Esophagus muscularis mucosa (tissue), 3 donors: Measurements from ENCODE around the gene SNX9.

Source experiments
- POLR2A ChIP-seq: fragments of 450-650 bp; IDR thresholded peaks from one replicate; pipeline ENCODE4 v1.6.1; 2017; ENCODE audit warnings: antibody characterized with exemption, moderate library complexity, mild to moderate bottlenecking, low read depth
- TF ChIP-seq, protein P1 (sequence below), 3 experiments: fragments of 200-600 bp in 2 of 3; fragments of 450-650 bp in 1 of 3; sonication (generic) in 2 of 3; IDR thresholded peaks; one replicate each; pipeline ENCODE4 v1.5.1; 2017 to 2019; ENCODE audit warnings: antibody characterized with exemption in 3 of 3, mild to moderate bottlenecking in 2 of 3, moderate library complexity in 1 of 3

DNA sequence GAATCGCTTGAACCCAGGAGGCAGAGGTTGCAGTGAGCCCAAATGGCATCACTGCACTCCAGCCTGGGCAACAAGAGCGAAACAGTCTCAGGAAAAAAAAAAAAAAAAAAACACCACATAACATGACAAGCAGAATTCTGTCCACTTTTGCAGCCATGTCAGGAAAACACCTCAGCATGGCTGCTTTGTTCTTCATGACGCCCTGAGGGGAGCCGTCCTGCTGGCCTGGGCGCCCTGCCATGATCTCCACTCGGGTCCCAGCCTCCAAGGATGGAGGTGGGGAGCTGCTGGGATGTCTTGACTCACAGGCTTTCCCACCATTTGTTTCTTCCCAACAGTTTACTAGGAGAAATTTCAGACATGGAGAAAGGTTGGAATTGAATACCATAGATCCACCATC, 42.2 kb downstream of the SNX9 start:
- TF ChIP-seq, protein P1, sequence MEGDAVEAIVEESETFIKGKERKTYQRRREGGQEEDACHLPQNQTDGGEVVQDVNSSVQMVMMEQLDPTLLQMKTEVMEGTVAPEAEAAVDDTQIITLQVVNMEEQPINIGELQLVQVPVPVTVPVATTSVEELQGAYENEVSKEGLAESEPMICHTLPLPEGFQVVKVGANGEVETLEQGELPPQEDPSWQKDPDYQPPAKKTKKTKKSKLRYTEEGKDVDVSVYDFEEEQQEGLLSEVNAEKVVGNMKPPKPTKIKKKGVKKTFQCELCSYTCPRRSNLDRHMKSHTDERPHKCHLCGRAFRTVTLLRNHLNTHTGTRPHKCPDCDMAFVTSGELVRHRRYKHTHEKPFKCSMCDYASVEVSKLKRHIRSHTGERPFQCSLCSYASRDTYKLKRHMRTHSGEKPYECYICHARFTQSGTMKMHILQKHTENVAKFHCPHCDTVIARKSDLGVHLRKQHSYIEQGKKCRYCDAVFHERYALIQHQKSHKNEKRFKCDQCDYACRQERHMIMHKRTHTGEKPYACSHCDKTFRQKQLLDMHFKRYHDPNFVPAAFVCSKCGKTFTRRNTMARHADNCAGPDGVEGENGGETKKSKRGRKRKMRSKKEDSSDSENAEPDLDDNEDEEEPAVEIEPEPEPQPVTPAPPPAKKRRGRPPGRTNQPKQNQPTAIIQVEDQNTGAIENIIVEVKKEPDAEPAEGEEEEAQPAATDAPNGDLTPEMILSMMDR (IDR thresholded peaks at IDR 0.05), result no peak
- no peak for TF ChIP-seq POLR2A
